GM12875 (cell line): ENCODE results near the gene FGF5.

Experiments
- H3K4me3 ChIP-seq: one replicate; pipeline ENCODE4 v1.5.1; 2011; ENCODE audit warnings: low read depth, low read length, control low read depth
- TF ChIP-seq, protein P1 (sequence below): IDR thresholded peaks from 2 replicates; pipeline ENCODE4 v1.5.1; 2011; ENCODE audit warnings: low read depth, mild to moderate bottlenecking, control low read depth, inconsistent platforms, low read length, moderate library complexity, borderline replicate concordance; ENCODE audit not compliant: insufficient read depth

FGF5 gene

DNA sequence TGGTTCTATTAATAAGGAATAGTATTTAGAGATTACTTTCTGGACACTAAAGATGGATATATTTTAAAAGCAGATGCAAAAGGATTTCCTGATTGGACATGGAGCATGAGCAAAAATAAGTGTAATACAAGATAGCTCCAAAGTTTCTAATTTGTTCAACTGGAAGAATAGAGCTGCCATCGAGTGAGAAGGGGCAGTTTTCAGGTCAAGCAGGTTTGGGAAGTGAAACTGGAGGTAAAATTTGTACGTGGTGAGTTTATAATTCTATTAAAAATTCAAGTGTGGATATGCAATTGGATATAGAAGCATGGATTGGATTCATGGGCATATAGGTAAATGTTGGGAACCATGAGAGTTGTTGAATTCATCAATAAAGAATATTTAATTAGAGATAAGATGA, 37.3 kb upstream of the FGF5 start:
- no peak overlapping the region for H3K4me3 ChIP-seq
- TF ChIP-seq, protein P1, sequence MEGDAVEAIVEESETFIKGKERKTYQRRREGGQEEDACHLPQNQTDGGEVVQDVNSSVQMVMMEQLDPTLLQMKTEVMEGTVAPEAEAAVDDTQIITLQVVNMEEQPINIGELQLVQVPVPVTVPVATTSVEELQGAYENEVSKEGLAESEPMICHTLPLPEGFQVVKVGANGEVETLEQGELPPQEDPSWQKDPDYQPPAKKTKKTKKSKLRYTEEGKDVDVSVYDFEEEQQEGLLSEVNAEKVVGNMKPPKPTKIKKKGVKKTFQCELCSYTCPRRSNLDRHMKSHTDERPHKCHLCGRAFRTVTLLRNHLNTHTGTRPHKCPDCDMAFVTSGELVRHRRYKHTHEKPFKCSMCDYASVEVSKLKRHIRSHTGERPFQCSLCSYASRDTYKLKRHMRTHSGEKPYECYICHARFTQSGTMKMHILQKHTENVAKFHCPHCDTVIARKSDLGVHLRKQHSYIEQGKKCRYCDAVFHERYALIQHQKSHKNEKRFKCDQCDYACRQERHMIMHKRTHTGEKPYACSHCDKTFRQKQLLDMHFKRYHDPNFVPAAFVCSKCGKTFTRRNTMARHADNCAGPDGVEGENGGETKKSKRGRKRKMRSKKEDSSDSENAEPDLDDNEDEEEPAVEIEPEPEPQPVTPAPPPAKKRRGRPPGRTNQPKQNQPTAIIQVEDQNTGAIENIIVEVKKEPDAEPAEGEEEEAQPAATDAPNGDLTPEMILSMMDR, result no peak

GRCh38 chr4:80229590-80229989, 36.9 kb upstream of the FGF5 start:
- TF ChIP-seq, protein P1, result no peak
- H3K4me3 ChIP-seq, result no peak overlapping the region

DNA sequence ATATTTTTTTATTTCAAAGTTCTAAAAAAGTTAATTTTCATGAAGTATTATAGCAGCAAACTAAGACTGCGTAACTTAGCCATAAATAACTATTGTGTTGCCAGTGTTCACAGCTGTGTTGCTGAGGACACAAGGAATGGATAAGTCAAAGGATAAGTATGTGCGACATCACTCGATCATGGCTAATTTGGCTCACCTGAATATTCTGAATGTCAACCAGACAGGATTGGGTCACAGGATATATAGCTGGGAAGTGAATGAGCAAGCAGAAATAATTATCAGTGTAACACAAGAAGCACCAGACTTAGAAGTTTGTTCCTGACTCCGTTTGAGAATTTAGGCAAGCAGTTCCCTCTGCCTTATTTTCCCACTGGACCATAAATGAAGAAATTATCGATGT, 35.3 kb upstream of the FGF5 start:
- H3K4me3 ChIP-seq, result no peak overlapping the region
- TF ChIP-seq, protein P1, result no peak

DNA sequence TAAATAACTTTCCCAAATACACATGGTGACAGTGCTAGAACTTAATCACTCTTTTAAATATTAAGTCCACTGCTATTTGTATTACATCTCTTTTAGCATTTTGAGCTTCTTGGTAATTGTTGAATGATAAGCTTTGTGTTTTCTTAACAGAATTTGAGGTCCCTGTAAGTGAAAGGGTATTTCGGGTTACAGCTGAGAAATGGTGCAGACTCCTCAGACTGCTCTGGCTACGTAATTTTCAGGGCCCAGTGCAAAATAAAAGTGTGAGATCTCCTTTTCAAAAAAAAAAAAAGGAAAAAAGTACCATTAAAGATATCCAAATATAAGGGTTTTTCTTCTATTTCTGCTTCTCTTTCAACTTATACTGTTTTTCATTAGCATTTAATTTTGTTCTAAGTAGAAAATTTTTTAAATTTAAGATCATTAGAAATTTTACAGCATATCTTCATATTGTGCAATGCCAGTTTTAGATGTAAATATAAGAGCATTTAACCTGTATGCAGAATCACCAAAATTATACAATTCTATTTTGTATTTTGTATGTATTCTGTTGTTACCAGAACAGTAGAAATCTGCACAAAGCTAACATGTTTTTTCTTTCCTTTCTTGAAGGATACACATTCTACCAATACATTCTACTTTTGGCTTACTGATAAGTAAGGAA, 33.6 kb upstream of the FGF5 start:
- TF ChIP-seq, protein P1, result no peak
- no peak overlapping the region for H3K4me3 ChIP-seq

- TF ChIP-seq, protein P1, result no peak
- no peak overlapping the region for H3K4me3 ChIP-seq
These were observed 33.1 kb upstream of the FGF5 start for GRCh38 chr4:80233390-80233789.

- H3K4me3 ChIP-seq, result no peak overlapping the region
- TF ChIP-seq, protein P1, result no peak
These were observed 31.0 kb upstream of the FGF5 start for GRCh38 chr4:80235451-80235850.

- TF ChIP-seq, protein P1, result no peak
- H3K4me3 ChIP-seq, result no peak overlapping the region
These were observed 28.5 kb upstream of the FGF5 start for GRCh38 chr4:80237992-80238391.
